ENCODE data around the gene TM2D1. TPM values are rescaled to one million over a fixed set of nuclear protein-coding genes. Genes with fewer than 3 reads are reported as not detected.

Gene TM2D1
- total RNA-seq, 4 donors from 2014 or later = 55.7 to 84.4 (median 69.9) TPM

- H3K36me3 ChIP-seq = no peaks in the 10 kb centered on the region
- no peak for TF ChIP-seq POLR2A (IDR thresholded peaks at IDR 0.05)
- TF ChIP-seq, protein P1, sequence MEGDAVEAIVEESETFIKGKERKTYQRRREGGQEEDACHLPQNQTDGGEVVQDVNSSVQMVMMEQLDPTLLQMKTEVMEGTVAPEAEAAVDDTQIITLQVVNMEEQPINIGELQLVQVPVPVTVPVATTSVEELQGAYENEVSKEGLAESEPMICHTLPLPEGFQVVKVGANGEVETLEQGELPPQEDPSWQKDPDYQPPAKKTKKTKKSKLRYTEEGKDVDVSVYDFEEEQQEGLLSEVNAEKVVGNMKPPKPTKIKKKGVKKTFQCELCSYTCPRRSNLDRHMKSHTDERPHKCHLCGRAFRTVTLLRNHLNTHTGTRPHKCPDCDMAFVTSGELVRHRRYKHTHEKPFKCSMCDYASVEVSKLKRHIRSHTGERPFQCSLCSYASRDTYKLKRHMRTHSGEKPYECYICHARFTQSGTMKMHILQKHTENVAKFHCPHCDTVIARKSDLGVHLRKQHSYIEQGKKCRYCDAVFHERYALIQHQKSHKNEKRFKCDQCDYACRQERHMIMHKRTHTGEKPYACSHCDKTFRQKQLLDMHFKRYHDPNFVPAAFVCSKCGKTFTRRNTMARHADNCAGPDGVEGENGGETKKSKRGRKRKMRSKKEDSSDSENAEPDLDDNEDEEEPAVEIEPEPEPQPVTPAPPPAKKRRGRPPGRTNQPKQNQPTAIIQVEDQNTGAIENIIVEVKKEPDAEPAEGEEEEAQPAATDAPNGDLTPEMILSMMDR (IDR thresholded peaks at IDR 0.05) = no peak
- no peaks in the 10 kb centered on the region for H3K4me1 ChIP-seq
- 47 to 59% methylated on average over 3 of the region's 3 CpGs for WGBS, 2 donors
- intact Hi-C loops (cut with DNase I) = no loop called here
- peak; percentile 15 to 35 for DNase-seq
- no peaks in the 10 kb centered on the region for H3K27me3 ChIP-seq
- no peaks in the 10 kb centered on the region for H3K9me3 ChIP-seq
- H3K4me3 ChIP-seq (replicated peaks in 1 of 3) = no peak overlapping the region
- H3K27ac ChIP-seq = no peak overlapping the region
Measured at GRCh38 chr1:61674221-61674620, 50.7 kb downstream of the TM2D1 start.

DNA sequence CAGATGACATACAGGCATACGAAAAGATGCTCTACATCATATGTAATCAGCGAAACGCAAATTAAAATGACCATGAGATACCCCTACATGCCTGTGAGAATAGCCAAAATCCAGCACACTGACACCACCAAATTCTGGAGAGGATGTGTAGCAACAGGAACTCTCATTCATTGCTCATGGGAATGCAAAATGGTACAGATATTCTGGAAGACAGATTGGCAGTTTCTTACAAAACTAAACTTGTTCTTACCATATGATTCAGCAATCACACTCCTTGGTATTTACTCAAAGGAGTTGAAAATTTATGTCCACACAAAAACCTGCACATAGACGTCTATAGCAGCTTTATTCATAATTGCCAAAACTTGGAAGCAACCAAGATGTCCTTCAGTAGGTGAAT, 52.6 kb downstream of the TM2D1 start:
- H3K36me3 ChIP-seq = no peaks in the 10 kb centered on the region

DNA sequence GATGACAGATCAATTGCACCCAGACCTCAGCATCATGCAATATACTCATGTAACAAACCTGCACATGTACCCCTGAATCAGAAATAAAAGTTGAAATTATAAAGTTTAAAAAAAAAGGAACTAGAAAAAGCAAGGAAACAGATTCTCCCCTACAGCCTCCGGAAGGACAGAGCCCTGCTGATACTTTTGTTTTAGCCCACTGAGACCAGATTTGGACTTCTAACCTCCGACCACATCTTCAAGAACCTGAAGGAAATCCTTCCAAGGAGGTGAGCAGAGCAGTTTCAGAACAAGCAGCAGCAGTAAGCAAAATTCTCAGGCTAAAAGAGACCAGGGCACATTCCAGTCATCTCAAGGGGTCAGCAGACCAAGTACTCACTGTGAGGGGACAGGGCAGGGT, 54.5 kb downstream of the TM2D1 start:
- TF ChIP-seq, protein P1 (IDR thresholded peaks at IDR 0.05) = no peak
- TF ChIP-seq POLR2A (IDR thresholded peaks at IDR 0.05) = no peak
- WGBS, 2 donors = 39 to 50% methylated on average over 2 of the region's 2 CpGs
- H3K27me3 ChIP-seq = no peaks in the 10 kb centered on the region
- H3K27ac ChIP-seq = no peak overlapping the region
- intact Hi-C loops (cut with DNase I) = no loop called here
- H3K9me3 ChIP-seq = no peaks in the 10 kb centered on the region
- H3K36me3 ChIP-seq = no peaks in the 10 kb centered on the region
- DNase-seq = peak; percentile 10 to 36
- no peak overlapping the region for H3K4me3 ChIP-seq (replicated peaks in 1 of 3)
- no peaks in the 10 kb centered on the region for H3K4me1 ChIP-seq

More for the DNA sequence above, 52.6 kb downstream of the TM2D1 start:
- H3K4me3 ChIP-seq (replicated peaks in 1 of 3) = no peak overlapping the region
- H3K9me3 ChIP-seq = no peaks in the 10 kb centered on the region
- H3K27ac ChIP-seq = no peak overlapping the region
- H3K27me3 ChIP-seq = no peaks in the 10 kb centered on the region
- 92 to 96% methylated on average over 4 of the region's 4 CpGs for WGBS, 2 donors
- no peak for DNase-seq
- intact Hi-C loops (cut with DNase I) = no loop called here
- TF ChIP-seq, protein P1 (IDR thresholded peaks at IDR 0.05) = no peak
- no peaks in the 10 kb centered on the region for H3K4me1 ChIP-seq

DNA sequence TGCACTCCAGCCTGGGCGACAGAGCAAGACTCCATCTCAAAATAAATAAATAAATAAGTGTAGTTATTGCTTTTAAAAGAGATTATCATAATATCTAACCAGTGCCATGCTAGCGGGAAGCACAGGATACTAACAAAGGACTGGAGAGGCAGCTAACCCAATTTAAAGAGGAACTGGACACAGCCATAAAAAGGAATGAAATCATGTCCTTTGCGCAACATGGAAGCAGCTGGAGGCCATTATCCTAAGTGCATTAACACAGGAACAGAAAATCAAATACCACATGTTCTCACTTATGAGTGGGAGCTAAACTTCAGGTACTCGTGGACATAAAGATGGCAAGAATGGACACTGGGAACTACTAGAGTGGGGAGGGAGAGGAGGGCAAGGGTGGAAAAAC, 54.9 kb downstream of the TM2D1 start:
- Histone ChIP-seq H3K27ac (no peak overlapping the region), H3K27me3 (no peaks in the 10 kb centered on the region), H3K9me3 (no peaks in the 10 kb centered on the region), H3K36me3 (no peaks in the 10 kb centered on the region), H3K4me1 (no peaks in the 10 kb centered on the region), H3K4me3 (replicated peaks in 1 of 3) (no peak overlapping the region)
- no peak for DNase-seq
- TF ChIP-seq POLR2A (IDR thresholded peaks at IDR 0.05) = no peak
- TF ChIP-seq, protein P1 (IDR thresholded peaks at IDR 0.05) = no peak
- WGBS, 2 donors = 89 to 90% methylated on average over 4 of the region's 4 CpGs
- intact Hi-C loops (cut with DNase I) = no loop called here

GRCh38 chr1:61659061-61659460, 65.9 kb downstream of the TM2D1 start:
- WGBS, 2 donors = 87 to 89% methylated on average over 2 of the region's 2 CpGs
- DNase-seq = no peak
- Histone ChIP-seq H3K36me3 (no peaks in the 10 kb centered on the region), H3K4me1 (no peaks in the 10 kb centered on the region), H3K4me3 (replicated peaks in 1 of 3) (no peak overlapping the region), H3K9me3 (no peaks in the 10 kb centered on the region), H3K27me3 (no peaks in the 10 kb centered on the region), H3K27ac (no peak overlapping the region)
- intact Hi-C loops (cut with DNase I) = no loop called here
- TF ChIP-seq, protein P1 (IDR thresholded peaks at IDR 0.05) = no peak
